GM12878 (cell line): ENCODE results near the gene C11orf42. TPM values are rescaled to one million over a fixed set of nuclear protein-coding genes. Genes with fewer than 3 reads are reported as not detected.

Experiments
- ATAC-seq: fragments of 200-7000 bp; cut with Tn5 transposase; 3 replicates; pipeline ENCODE4 v1.9.1; 2020; ENCODE audit warnings: mild to moderate bottlenecking, moderate library complexity
- BruUV-seq: library from RNA; stranded (reverse); fragments of 400-500 nt; replicated peaks from 2 replicates; lab custom pipeline; 2021; lab: Mats Ljungman, UMichigan
- CTCF ChIA-PET: fragments of 300-600 bp; sonication (Branson Sonifier 250); formaldehyde crosslinking; extraction: SDS; loops from one replicate; lab custom pipeline; 2021; ENCODE audit warnings: inconsistent platforms; lab: Yijun Ruan, JAX
- POLR2A ChIA-PET: fragments of 350-600 bp; formaldehyde crosslinking; extraction: SDS; loops from one replicate; lab custom pipeline; 2021; ENCODE audit warnings: inconsistent platforms; lab: Charles Lee
- RAD21 ChIA-PET: fragments of 300-600 bp; sonication (Branson Sonifier 250); formaldehyde crosslinking; loops from one replicate; lab custom pipeline; 2023; ENCODE audit warnings: antibody characterized with exemption; ENCODE audit not compliant: unreplicated experiment; lab: Charles Lee
- SMC1A ChIA-PET: fragments of 300-600 bp; sonication (Branson Sonifier 250); formaldehyde crosslinking; loops from one replicate; lab custom pipeline; 2023; ENCODE audit not compliant: unreplicated experiment, uncharacterized antibody; lab: Charles Lee
- DNase-seq: peaks from one replicate; pipeline ENCODE4 v3.0.0-alpha.2; 2011; ENCODE audit warnings: low read depth, low spot score
- FAIRE-seq: peaks from 3 replicates; lab custom pipeline; 2011; peaks lifted over from hg19 to GRCh38; lab: Jason Lieb, UNC
- H2AFZ ChIP-seq: 2 replicates; pipeline ENCODE4 v1.6.0; 2011; ENCODE audit warnings: low read depth, low read length, control low read depth; ENCODE audit not compliant: control insufficient read depth
- H3K27ac ChIP-seq: 2 replicates; pipeline ENCODE4 v1.5.1; 2011; ENCODE audit warnings: control low read depth; ENCODE audit not compliant: control insufficient read depth, insufficient read depth
- H3K27me3 ChIP-seq, 2 experiments: replicated peaks in 1 of 2; 2 replicates each; pipeline versions ENCODE4 v1.6.0 to v1.6.1; 2011; ENCODE audit warnings: low read length in 1 of 2; ENCODE audit not compliant: control insufficient read depth in 2 of 2, insufficient read depth in 2 of 2
- H3K36me3 ChIP-seq, 2 experiments: 2 replicates each; pipeline ENCODE4 v1.5.1; 2011; ENCODE audit warnings: low read length in 1 of 2; ENCODE audit not compliant: control insufficient read depth in 2 of 2, insufficient read depth in 2 of 2
- H3K4me1 ChIP-seq: 2 replicates; pipeline ENCODE4 v1.6.1; 2011; ENCODE audit warnings: mild to moderate bottlenecking, low read length, moderate library complexity, mixed read lengths; ENCODE audit not compliant: control insufficient read depth, insufficient read depth
- H3K4me2 ChIP-seq: 2 replicates; pipeline ENCODE4 v1.6.0; 2011; ENCODE audit warnings: control low read depth; ENCODE audit not compliant: control insufficient read depth, insufficient read depth
- H3K4me3 ChIP-seq: fragments of 200-600 bp; sonication (generic); 2 replicates; pipeline ENCODE4 v1.5.1; 2016
- H3K79me2 ChIP-seq: 2 replicates; pipeline ENCODE4 v1.6.0; 2011; ENCODE audit warnings: low read length; ENCODE audit not compliant: control insufficient read depth, insufficient read depth
- H3K9ac ChIP-seq: 2 replicates; pipeline ENCODE4 v1.8.0; 2011; ENCODE audit warnings: low read length, control low read depth, mixed read lengths; ENCODE audit not compliant: control insufficient read depth, insufficient read depth
- H3K9me3 ChIP-seq: replicated peaks from 3 replicates; pipeline ENCODE4 v1.5.1; 2011; ENCODE audit warnings: mild to moderate bottlenecking, low read length; ENCODE audit not compliant: control insufficient read depth, insufficient read depth
- H4K20me1 ChIP-seq: 2 replicates; pipeline ENCODE4 v1.6.0; 2011; ENCODE audit not compliant: control insufficient read depth, insufficient read depth
- CEBPZ ChIP-seq: fragments of 150-350 bp; IDR thresholded peaks from 2 replicates; pipeline ENCODE4 v1.6.1; 2016; ENCODE audit warnings: low read depth, low read length
- DPF2 ChIP-seq: fragments of 450-650 bp; IDR thresholded peaks from 2 replicates; pipeline ENCODE4 v1.6.1; 2017; ENCODE audit warnings: mild to moderate bottlenecking
- EED ChIP-seq: sonication (generic); IDR thresholded peaks from 2 replicates; pipeline ENCODE4 v1.6.1; 2016; ENCODE audit warnings: antibody characterized with exemption, low read depth
- ETV6 ChIP-seq, 2 experiments: fragments of 450-650 bp in 1 of 2; IDR thresholded peaks in 1 of 2; conservative IDR thresholded peaks in 1 of 2; 2 replicates each; pipeline ENCODE4 v1.6.1; 2014; ENCODE audit warnings: antibody characterized with exemption in 1 of 2, borderline replicate concordance in 1 of 2, low read depth in 1 of 2, mild to moderate bottlenecking in 1 of 2, moderate library complexity in 1 of 2
- HDAC6 ChIP-seq: fragments of 200-600 bp; sonication (generic); IDR thresholded peaks from one replicate; pipeline ENCODE4 v1.8.0; 2017; ENCODE audit warnings: antibody characterized with exemption; ENCODE audit not compliant: unreplicated experiment
- MLLT1 ChIP-seq: fragments of 450-650 bp; IDR thresholded peaks from 2 replicates; pipeline ENCODE4 v1.6.1; 2016; ENCODE audit warnings: mild to moderate bottlenecking
- NFIC ChIP-seq: IDR thresholded peaks from 2 replicates; pipeline ENCODE4 v1.6.1; 2012; ENCODE audit warnings: low read depth, mild to moderate bottlenecking, inconsistent platforms, low read length, moderate library complexity
- POU2F2 ChIP-seq: IDR thresholded peaks from 3 replicates; pipeline ENCODE4 v1.6.1; 2011; ENCODE audit warnings: low read depth, mild to moderate bottlenecking, low read length, borderline replicate concordance
- SKIL ChIP-seq: fragments of 450-650 bp; IDR thresholded peaks from 2 replicates; pipeline ENCODE4 v1.6.1; 2017; ENCODE audit warnings: mild to moderate bottlenecking, low read depth, inconsistent platforms; ENCODE audit not compliant: poor library complexity, severe bottlenecking
- SMAD5 ChIP-seq: IDR thresholded peaks from 2 replicates; pipeline ENCODE4 v1.6.1; 2016; ENCODE audit warnings: antibody characterized with exemption, low read depth
- TBL1XR1 ChIP-seq: IDR thresholded peaks from 2 replicates; pipeline ENCODE4 v1.6.1; 2012; ENCODE audit warnings: low read depth, low read length, improper control_type of control experiment
- YY1 ChIP-seq: IDR thresholded peaks from 2 replicates; pipeline ENCODE4 v1.6.1; 2011; ENCODE audit warnings: low read depth, mild to moderate bottlenecking, low read length
- ZBTB11 ChIP-seq: fragments of 450-650 bp; formaldehyde crosslinking; IDR thresholded peaks from 2 replicates; pipeline ENCODE4 v1.5.0; 2022; ENCODE audit warnings: mild to moderate bottlenecking, missing genetic modification characterization
- WGBS: methylation state at CpG from one replicate; pipeline ENCODE4 v1.1.6; 2016; ENCODE audit warnings: low lambda C conversion rate; ENCODE audit not compliant: insufficient replicate concordance, insufficient coverage; ENCODE audit errors: missing lambda C conversion rate; 5-methylcytosine and 5-hydroxymethylcytosine counted together
- in situ Hi-C: fragments of 300-500 bp; cut with MboI; formaldehyde crosslinking; loops from 9 replicates; pipeline ENCODE4 v1.14.3; 2018; ENCODE audit warnings: mixed read lengths
- intact Hi-C: fragments of 100-400 bp; cut with micrococcal nuclease; formaldehyde crosslinking; loops from one replicate; pipeline ENCODE4 v1.14.2; 2022; ENCODE audit not compliant: unreplicated experiment
- polyA plus RNA-seq, 11 experiments: library from polyadenylated mRNA; depleted of rRNA in 4 of 11; unstranded in 6 of 11; stranded (reverse) in 5 of 11; fragments of >200 nt; fragmentation: Nextera tagmentation in 4 of 11; fragmentation: Illumina TruSeq in 1 of 11; extraction: Ambion mirVana in 4 of 11; extraction: Trizol in 1 of 11; gene quantifications; 1 replicate in 1 of 11; 2 replicates in 10 of 11; pipeline versions ENCODE4 v1.2.1 to v1.2.3, GENCODE V29; 2011 to 2016; ENCODE audit warnings: inconsistent platforms in 2 of 11, missing spikeins in 2 of 11, low read depth in 1 of 11
- total RNA-seq, 4 experiments: library from RNA; depleted of rRNA in 3 of 4; stranded (reverse); fragments of >200 nt in 3 of 4; fragmentation: Illumina TruSeq in 1 of 4; extraction: Trizol in 1 of 4; gene quantifications; 2 replicates each; pipeline versions ENCODE4 v1.2.1 to v1.2.3, GENCODE V29; 2013 to 2021

C11orf42 gene
- total and polyA plus RNA-seq, 10 of the 15 experiments (the other 5 are each of a cell fraction or from before 2014, with no cell fraction given) = 0.19 TPM; not detected in 9

- BruUV-seq = no TSS peak
- FAIRE-seq (no peak), DNase-seq (no peak), ATAC-seq (no peak)
- ChIA-PET CTCF (no interaction called here), POLR2A (no interaction called here), RAD21 (no interaction called here), SMC1A (interaction anchor here (0.8 to 1.5 kb wide), 4 partner anchors 10 to 95 kb away, joined by 3 to 4 read pairs (median 3); no protein-coding TSS in a partner anchor)
- H4K20me1 ChIP-seq = no peaks in the 10 kb centered on the region
- no peak overlapping the region for H2AFZ ChIP-seq
- WGBS = 25% methylated on average over 7 of the region's 7 CpGs
- no peak overlapping the region for H3K9ac ChIP-seq
- H3K4me2 ChIP-seq = no peak overlapping the region
- intact Hi-C loops = no loop called here
- H3K36me3 ChIP-seq = no peaks in the 10 kb centered on the region
- no peaks in the 10 kb centered on the region for H3K27me3 ChIP-seq
- no peak overlapping the region for H3K4me3 ChIP-seq
- no peak overlapping the region for H3K27ac ChIP-seq
- in situ Hi-C loops = no loop called here
- H3K9me3 ChIP-seq = no peaks in the 10 kb centered on the region
- H3K4me1 ChIP-seq = no peaks in the 10 kb centered on the region
- H3K79me2 ChIP-seq = no peaks in the 10 kb centered on the region
- TF ChIP-seq HDAC6 (no peak), SMAD5 (no peak), SKIL (no peak), YY1 (no peak), EED (no peak), POU2F2 (no peak), ETV6 (conservative IDR thresholded peaks at IDR 0.05 in 1 of 2, IDR thresholded peaks at IDR 0.05 in 1 of 2; ENCODE audit: borderline replicate concordance in 1 of 2, low read depth in 1 of 2) (no peak), NFIC (no peak), ZBTB11 (CRISPR knock-in tag) (no peak), MLLT1 (no peak), DPF2 (no peak), CEBPZ (no peak), TBL1XR1 (no peak)
These were observed 48.6 kb upstream of the C11orf42 start for GRCh38 chr11:6156628-6157359.
